Stomach (tissue), 9 donors: ENCODE results near the gene FYCO1. TPM values are rescaled to one million over a fixed set of nuclear protein-coding genes. Genes with fewer than 3 reads are reported as not detected.

Experiments used
- DNase-seq, 2 donors: peaks; one replicate each; pipeline versions ENCODE4 v3.0.0 to v3.0.0-alpha.2; 2013 to 2019
- H3K27ac ChIP-seq, 5 donors: fragments of 200-600 bp in 4 of 5; sonication (generic) in 4 of 5; one replicate each; pipeline ENCODE4 v1.5.1; 2013 to 2019; ENCODE audit warnings: mild to moderate bottlenecking in 1 of 5, moderate library complexity in 1 of 5
- H3K27me3 ChIP-seq, 3 donors: fragments of 200-600 bp; sonication (generic); one replicate each; pipeline ENCODE4 v1.5.1; 2017 to 2019; ENCODE audit warnings: mixed run types in 1 of 3
- H3K36me3 ChIP-seq, 4 donors: fragments of 200-600 bp; sonication (generic); 1 replicate in 3 of 4; 2 replicates in 1 of 4; pipeline ENCODE4 v1.5.1; 2016 to 2019
- H3K4me1 ChIP-seq, 4 donors: fragments of 200-600 bp; sonication (generic); one replicate each; pipeline ENCODE4 v1.5.1; 2016 to 2019
- H3K4me3 ChIP-seq, 4 donors: fragments of 200-600 bp; sonication (generic) in 3 of 4; one replicate each; pipeline ENCODE4 v1.5.1; 2016 to 2019; ENCODE audit warnings: mild to moderate bottlenecking in 1 of 4
- H3K9me3 ChIP-seq, 4 donors: fragments of 200-600 bp; sonication (generic); one replicate each; pipeline ENCODE4 v1.5.1; 2016 to 2019
- EP300 ChIP-seq: sonication (generic); formaldehyde crosslinking; IDR thresholded peaks from one replicate; pipeline ENCODE4 v1.6.1; 2017; ENCODE audit warnings: antibody characterized with exemption
- POLR2A ChIP-seq, 4 donors: fragments of 450-650 bp; IDR thresholded peaks; one replicate each; pipeline ENCODE4 v1.6.1; 2016; ENCODE audit warnings: antibody characterized with exemption in 4 of 4, control low read depth in 2 of 4, mild to moderate bottlenecking in 1 of 4, moderate library complexity in 1 of 4
- POLR2AphosphoS5 ChIP-seq, 3 donors: sonication (generic); formaldehyde crosslinking; IDR thresholded peaks; one replicate each; pipeline ENCODE4 v1.6.1; 2016; ENCODE audit warnings: antibody characterized with exemption in 3 of 3
- WGBS, 5 donors: extraction: QIAGEN DNeasy Blood & Tissue Kit in 3 of 5; methylation state at CpG; one replicate each; pipeline versions ENCODE4 v1.1.5 to v1.1.7; 2013 to 2018; 5-methylcytosine and 5-hydroxymethylcytosine counted together
- intact Hi-C: fragments of 100-400 bp; cut with DNase I; formaldehyde crosslinking; loops from one replicate; pipeline ENCODE4 v1.15.1; 2023; ENCODE audit warnings: low total_unique reads
- polyA plus RNA-seq, 3 donors: library from polyadenylated mRNA; stranded (reverse); fragments of 200-250 nt; gene quantifications; one replicate each; pipeline ENCODE4 v1.2.3, GENCODE V29; 2013
- total RNA-seq, 5 donors: library from RNA; depleted of rRNA; stranded (reverse); fragments of >200 nt; gene quantifications; one replicate each; pipeline versions ENCODE4 v1.1.0 to v1.2.3, GENCODE V29; 2014 to 2016
- TF ChIP-seq, protein P1 (sequence below), 7 experiments: fragments of 450-650 bp in 4 of 7; fragments of 200-600 bp in 3 of 7; sonication (generic) in 3 of 7; IDR thresholded peaks; one replicate each; pipeline ENCODE4 v1.5.1; 2016 to 2019; ENCODE audit warnings: antibody characterized with exemption in 7 of 7, control low read depth in 2 of 7, mild to moderate bottlenecking in 1 of 7
- donor health status: healthy with polysubstance abuse.
- donor health status: Bipolar disorder and iron deficiency.
- donor health status: healthy.

Gene FYCO1
- total and polyA plus RNA-seq, 8 donors = 10.7 to 97.4 (median 25.3) TPM

DNA sequence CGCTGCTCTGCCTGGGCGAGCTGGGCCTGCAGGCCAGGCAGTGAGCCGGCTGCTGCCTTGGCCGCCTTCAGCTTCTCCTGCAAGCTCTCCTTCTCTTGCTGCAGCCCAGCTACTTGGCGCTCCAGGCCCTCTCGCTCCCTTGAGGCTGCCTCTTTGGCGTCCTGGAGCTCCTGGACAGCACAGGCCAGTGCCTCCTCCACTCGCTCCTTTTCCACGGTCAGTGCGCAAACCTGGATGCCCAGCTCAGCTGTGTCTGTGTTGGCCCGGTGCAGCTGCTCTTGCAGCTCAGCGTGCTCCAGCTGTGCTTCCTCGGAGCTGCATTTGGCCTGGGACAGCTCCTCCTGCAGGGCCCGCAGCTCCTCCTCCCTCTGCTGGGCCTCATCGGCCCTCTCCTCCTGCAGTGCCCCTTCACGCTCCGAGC is 29.2 kb downstream of the FYCO1 start:
- peak in 1 of 2 donors; percentile 50 for DNase-seq
- Histone ChIP-seq H3K36me3 (peaks cover 84 to 100% (median 97%) of the 10 kb centered on the region in 4 donors), H3K9me3 (no peaks in the 10 kb centered on the region), H3K4me3 (no peak overlapping the region), H3K27ac (peak overlapping the region in 3 of 5 donors; percentile 24 to 44 (median 42)), H3K27me3 (no peaks in the 10 kb centered on the region), H3K4me1 (peaks cover 18 to 43% (median 25%) of the 10 kb centered on the region in 4 donors)
- 79 to 90% (median 86%) methylated on average over 17 of the region's 17 CpGs for WGBS, 5 donors
- intact Hi-C loops = no loop called here
- TF ChIP-seq, protein P1, sequence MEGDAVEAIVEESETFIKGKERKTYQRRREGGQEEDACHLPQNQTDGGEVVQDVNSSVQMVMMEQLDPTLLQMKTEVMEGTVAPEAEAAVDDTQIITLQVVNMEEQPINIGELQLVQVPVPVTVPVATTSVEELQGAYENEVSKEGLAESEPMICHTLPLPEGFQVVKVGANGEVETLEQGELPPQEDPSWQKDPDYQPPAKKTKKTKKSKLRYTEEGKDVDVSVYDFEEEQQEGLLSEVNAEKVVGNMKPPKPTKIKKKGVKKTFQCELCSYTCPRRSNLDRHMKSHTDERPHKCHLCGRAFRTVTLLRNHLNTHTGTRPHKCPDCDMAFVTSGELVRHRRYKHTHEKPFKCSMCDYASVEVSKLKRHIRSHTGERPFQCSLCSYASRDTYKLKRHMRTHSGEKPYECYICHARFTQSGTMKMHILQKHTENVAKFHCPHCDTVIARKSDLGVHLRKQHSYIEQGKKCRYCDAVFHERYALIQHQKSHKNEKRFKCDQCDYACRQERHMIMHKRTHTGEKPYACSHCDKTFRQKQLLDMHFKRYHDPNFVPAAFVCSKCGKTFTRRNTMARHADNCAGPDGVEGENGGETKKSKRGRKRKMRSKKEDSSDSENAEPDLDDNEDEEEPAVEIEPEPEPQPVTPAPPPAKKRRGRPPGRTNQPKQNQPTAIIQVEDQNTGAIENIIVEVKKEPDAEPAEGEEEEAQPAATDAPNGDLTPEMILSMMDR (IDR thresholded peaks at IDR 0.05) = no peak
- TF ChIP-seq POLR2AphosphoS5 (IDR thresholded peaks at IDR 0.05) (no peak), POLR2A (IDR thresholded peaks at IDR 0.05) (no peak), EP300 (no peak)

DNA sequence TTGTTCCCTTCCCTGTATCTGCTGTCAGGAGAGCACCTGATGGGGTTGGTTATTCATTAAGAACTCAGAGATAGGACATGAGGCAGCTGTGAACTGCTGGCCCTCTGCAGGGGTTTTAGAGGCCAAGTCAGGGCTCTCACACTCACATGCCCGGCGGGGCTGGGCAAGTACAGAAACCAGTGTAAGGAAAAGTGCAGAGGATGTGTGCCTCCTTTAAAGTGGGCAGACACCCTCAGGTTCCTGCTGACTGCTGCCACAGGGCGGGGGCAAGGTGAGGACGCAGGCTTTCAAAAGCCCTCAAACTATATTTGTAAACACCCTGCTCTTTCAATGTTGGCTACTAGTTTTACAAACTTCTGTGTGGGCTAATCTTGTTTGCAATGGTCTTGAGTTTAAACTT is 30.0 kb downstream of the FYCO1 start:
- no peak for DNase-seq
- H3K4me1 ChIP-seq = peaks cover 18 to 41% (median 25%) of the 10 kb centered on the region in 4 donors
- TF ChIP-seq, protein P1 (IDR thresholded peaks at IDR 0.05) = no peak
- TF ChIP-seq POLR2A (IDR thresholded peaks at IDR 0.05) = no peak
- TF ChIP-seq POLR2AphosphoS5 (IDR thresholded peaks at IDR 0.05) = no peak
- TF ChIP-seq EP300 = no peak
- no peaks in the 10 kb centered on the region for H3K27me3 ChIP-seq
- intact Hi-C loops = no loop called here
- H3K9me3 ChIP-seq = no peaks in the 10 kb centered on the region
- H3K36me3 ChIP-seq = peaks cover 91 to 100% (median 99%) of the 10 kb centered on the region in 4 donors
- H3K27ac ChIP-seq = peak overlapping the region in 2 of 5 donors; percentile 4 to 50
- 74 to 85% (median 79%) methylated on average over 4 of the region's 4 CpGs for WGBS, 5 donors
- H3K4me3 ChIP-seq = no peak overlapping the region

DNA sequence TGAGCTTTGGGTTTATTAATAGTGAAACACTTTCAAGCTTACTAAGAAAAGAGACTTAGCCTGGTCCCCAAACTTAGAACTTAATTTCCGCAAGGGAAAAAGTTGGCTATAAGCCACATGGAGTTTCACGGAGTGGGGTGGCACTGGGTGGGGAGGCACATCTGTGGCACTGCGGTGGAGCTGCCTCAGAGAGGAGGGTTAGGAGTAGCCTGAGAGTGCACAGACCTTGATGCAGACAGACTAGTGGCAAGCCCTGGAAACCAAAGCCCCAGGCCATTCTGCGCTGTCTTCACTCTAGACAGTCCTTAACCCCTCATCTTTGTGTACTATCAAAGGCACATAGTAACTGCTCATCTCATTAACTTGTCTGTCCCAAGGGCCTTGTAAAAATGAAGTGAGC is 30.4 kb downstream of the FYCO1 start:
- no peaks in the 10 kb centered on the region for H3K27me3 ChIP-seq
- H3K36me3 ChIP-seq = peaks cover 95 to 100% (median 99%) of the 10 kb centered on the region in 4 donors
- intact Hi-C loops = no loop called here
- peak overlapping the region in 3 of 5 donors; percentile 4 to 50 (median 6) for H3K27ac ChIP-seq
- DNase-seq = no peak
- H3K9me3 ChIP-seq = no peaks in the 10 kb centered on the region
- H3K4me3 ChIP-seq = no peak overlapping the region
- TF ChIP-seq EP300 = no peak
- TF ChIP-seq, protein P1 (IDR thresholded peaks at IDR 0.05) = no peak
- TF ChIP-seq POLR2A (IDR thresholded peaks at IDR 0.05) = no peak
- TF ChIP-seq POLR2AphosphoS5 (IDR thresholded peaks at IDR 0.05) = no peak
- 71 to 92% (median 86%) methylated on average over 4 of the region's 4 CpGs for WGBS, 5 donors
- H3K4me1 ChIP-seq = peaks cover 18 to 41% (median 25%) of the 10 kb centered on the region in 4 donors

DNA sequence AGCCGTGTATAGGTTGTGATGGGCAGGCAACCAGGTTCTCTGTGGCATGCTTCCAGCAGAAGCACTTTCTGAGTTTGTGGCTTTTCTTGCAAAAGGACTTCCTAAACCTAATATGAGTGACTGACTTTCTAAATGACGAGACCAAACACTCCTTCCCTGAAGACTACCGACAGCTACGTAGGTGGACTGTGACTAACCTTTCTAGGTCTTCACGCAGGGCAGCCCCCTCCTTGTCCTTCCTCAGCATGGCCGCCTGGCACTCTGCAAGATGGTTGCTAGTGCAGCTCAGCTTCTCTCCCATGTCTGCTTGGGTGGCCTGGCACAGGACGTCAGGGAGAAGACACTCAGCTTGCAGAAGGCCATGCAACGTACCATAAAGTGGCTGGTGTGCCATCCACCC is 31.5 kb downstream of the FYCO1 start:
- no peak for DNase-seq
- Histone ChIP-seq H3K36me3 (peaks cover 96 to 100% (median 100%) of the 10 kb centered on the region in 4 donors), H3K27ac (peak overlapping the region in 2 of 5 donors; percentile 6 to 50)

More for the DNA sequence above, 31.5 kb downstream of the FYCO1 start:
- Histone ChIP-seq H3K27me3 (no peaks in the 10 kb centered on the region), H3K4me1 (peaks cover 18 to 41% (median 25%) of the 10 kb centered on the region in 4 donors), H3K4me3 (no peak overlapping the region), H3K9me3 (no peaks in the 10 kb centered on the region)
- 75 to 85% (median 83%) methylated on average over 8 of the region's 8 CpGs for WGBS, 5 donors
- TF ChIP-seq EP300 (no peak), POLR2AphosphoS5 (IDR thresholded peaks at IDR 0.05) (no peak), POLR2A (IDR thresholded peaks at IDR 0.05) (no peak)
- TF ChIP-seq, protein P1 (IDR thresholded peaks at IDR 0.05) = no peak
- intact Hi-C loops = no loop called here
